NB4 (cell line): Measurements from ENCODE around the gene MGLL.
"Not testable (repeated sequence)": the region's sequence is repeated elsewhere in the genome, so short reads cannot be mapped to it uniquely, and the experiment has no call there.

ENCODE experiments used
- DNase-seq: peaks from one replicate; pipeline ENCODE4 v3.0.0; 2010; ENCODE audit warnings: low read depth
- H3K4me3 ChIP-seq: one replicate; pipeline ENCODE4 v1.5.1; 2011; ENCODE audit warnings: mild to moderate bottlenecking, low read depth, low read length, moderate library complexity
- CTCF ChIP-seq: IDR thresholded peaks from one replicate; pipeline ENCODE4 v1.5.1; 2012; ENCODE audit warnings: low read depth, low read length
- MAX ChIP-seq: IDR thresholded peaks from 2 replicates; pipeline ENCODE4 v1.6.1; 2011; ENCODE audit warnings: low read depth, low read length
- MYC ChIP-seq: IDR thresholded peaks from 2 replicates; pipeline ENCODE4 v1.6.1; 2011; ENCODE audit warnings: low read depth, low read length
- POLR2A ChIP-seq: IDR thresholded peaks from 2 replicates; pipeline ENCODE4 v1.6.1; 2011; ENCODE audit warnings: mild to moderate bottlenecking; ENCODE audit not compliant: insufficient read length; ENCODE audit errors: extremely low read depth

MGLL gene

GRCh38 chr3:127706312-127706711, 116.0 kb downstream of the MGLL start:
- no peak overlapping the region for H3K4me3 ChIP-seq
- no peak for DNase-seq
- no peak for TF ChIP-seq POLR2A
- TF ChIP-seq CTCF = no peak
- TF ChIP-seq MAX = no peak
- TF ChIP-seq MYC = no peak

DNA sequence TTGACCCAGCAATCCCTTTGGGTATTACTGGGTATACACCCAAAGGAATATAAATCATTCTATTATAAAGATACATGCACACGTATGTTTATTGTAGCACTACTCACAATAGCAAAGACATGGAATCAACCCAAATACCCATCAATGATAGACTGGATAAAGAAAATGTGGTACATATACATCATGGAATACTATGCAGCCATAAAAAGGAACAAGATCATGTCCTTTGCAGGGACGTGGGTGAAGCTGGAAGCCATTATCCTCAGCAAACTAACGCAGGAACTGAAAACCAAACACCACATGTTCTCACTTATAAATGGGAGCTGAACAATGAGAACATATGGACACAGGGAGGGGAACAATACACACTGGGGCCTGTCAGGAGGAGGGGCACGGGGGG, 117.5 kb downstream of the MGLL start:
- not testable (repeated sequence) for DNase-seq, H3K4me3 ChIP-seq

GRCh38 chr3:127702151-127702578, 120.2 kb downstream of the MGLL start:
- no peak for TF ChIP-seq POLR2A
- no peak for TF ChIP-seq CTCF
- TF ChIP-seq MAX = no peak
- no peak for TF ChIP-seq MYC
- DNase-seq = no peak
- no peak overlapping the region for H3K4me3 ChIP-seq

DNA sequence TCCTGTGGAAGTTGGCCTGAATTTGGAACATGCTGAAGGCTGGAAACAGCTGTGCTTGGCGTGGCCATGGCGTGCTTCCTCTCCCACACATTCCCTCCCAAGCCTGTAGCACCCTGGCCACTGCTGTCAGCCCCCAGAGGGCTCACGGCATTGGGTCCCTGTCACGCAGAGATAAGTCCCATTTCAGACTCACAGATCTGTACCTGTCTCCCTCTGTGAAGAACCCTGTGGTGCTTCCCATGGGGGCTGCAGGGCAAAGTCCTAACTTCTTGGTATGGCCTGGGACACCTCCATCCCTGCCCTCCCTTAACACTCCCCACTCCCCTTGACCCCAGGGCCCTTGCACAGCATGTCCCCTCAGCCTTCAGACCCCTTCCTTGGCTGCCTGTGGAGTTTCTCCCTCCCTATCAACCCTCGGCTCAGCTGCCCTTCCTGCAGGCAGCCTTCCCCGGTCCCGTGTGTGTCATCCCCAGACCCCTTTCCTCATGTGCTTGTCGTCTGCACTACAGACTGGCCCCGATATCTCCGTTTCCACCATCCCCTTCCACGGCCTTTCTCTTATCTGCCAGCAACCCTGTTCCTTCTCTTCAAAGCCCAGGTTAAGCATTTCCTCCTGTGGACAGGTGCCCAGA, 120.9 kb downstream of the MGLL start:
- no peak overlapping the region for H3K4me3 ChIP-seq
- no peak for TF ChIP-seq MYC
- TF ChIP-seq POLR2A = no peak
- TF ChIP-seq CTCF = no peak
- no peak for TF ChIP-seq MAX
- DNase-seq = no peak

GRCh38 chr3:127700406-127700805, 121.9 kb downstream of the MGLL start:
- H3K4me3 ChIP-seq = no peak overlapping the region
- TF ChIP-seq POLR2A (no peak), CTCF (no peak), MYC (no peak)
- no peak for DNase-seq

DNA sequence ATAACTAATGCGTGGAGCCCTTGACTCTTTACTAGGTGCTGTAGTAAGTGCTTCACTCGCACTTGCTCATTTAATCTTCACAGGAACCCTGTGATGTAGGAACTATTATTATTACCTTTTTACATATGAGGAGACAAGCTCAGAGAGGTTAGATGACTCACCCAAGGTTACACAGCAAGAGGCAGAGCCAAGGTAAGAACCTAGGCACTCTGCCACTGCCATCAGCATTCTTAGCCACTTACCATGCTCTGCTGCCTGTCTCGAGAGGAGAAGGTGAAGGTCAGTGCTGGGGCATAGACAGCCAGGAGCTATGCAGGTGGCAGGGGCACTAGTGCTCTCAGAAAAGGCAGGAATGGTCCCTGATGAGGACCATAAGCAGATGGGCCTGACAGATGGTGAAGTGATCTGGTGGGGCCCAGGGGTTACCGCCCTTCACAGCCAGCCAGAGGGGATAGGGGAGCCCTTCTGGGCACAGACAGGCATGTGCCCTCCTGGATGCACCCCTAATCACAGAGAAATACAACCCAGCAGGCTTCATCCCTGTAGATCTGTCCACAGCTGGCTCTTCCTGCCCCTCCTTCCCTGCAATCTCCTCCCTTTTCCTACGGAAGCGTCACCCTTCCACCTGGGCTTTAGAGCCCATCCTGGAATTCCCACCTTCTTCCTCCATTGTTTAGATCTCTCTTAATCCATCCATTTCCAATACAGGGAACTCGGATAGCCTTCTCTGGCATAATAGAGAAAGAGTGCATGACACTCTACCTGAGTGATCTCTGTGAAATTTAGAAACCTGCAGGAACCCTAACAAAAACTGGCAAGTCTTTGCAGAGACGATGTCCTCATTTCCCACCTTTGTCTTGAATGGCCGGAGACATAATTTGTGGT, 122.7 kb downstream of the MGLL start:
- no peak for DNase-seq
- no peak overlapping the region for H3K4me3 ChIP-seq
- TF ChIP-seq POLR2A (no peak), CTCF (no peak), MAX (no peak), MYC (no peak)
